GM12873 (cell line): Measurements from ENCODE around the gene PPEF2.

ENCODE experiments used
- TF ChIP-seq, protein P1 (sequence below): IDR thresholded peaks from 2 replicates; pipeline ENCODE4 v1.5.1; 2012; ENCODE audit warnings: low read depth, mild to moderate bottlenecking, moderate library complexity, low read length, control low read depth; ENCODE audit not compliant: insufficient read depth; ENCODE audit errors: missing control alignments

PPEF2 gene

DNA sequence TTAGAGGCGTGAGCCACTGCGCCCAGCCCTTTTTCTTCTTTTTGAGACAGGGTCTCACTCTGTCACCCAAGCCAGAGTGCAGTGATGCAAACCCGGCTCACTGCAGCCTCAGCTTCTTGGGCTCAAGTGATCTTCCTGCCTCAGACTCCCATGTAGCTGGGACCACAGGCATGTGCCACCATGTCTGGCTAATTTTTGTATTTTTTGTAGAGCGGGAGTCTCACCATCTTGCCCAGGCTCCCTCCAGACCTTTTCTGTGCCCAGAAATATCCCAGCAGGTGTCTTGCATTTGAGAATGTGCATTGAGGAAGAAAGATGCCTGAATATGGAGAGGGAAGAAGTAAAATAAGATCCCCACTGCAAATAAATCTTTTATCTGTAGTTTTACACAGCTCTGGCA, 58.7 kb downstream of the PPEF2 start:
- TF ChIP-seq, protein P1, sequence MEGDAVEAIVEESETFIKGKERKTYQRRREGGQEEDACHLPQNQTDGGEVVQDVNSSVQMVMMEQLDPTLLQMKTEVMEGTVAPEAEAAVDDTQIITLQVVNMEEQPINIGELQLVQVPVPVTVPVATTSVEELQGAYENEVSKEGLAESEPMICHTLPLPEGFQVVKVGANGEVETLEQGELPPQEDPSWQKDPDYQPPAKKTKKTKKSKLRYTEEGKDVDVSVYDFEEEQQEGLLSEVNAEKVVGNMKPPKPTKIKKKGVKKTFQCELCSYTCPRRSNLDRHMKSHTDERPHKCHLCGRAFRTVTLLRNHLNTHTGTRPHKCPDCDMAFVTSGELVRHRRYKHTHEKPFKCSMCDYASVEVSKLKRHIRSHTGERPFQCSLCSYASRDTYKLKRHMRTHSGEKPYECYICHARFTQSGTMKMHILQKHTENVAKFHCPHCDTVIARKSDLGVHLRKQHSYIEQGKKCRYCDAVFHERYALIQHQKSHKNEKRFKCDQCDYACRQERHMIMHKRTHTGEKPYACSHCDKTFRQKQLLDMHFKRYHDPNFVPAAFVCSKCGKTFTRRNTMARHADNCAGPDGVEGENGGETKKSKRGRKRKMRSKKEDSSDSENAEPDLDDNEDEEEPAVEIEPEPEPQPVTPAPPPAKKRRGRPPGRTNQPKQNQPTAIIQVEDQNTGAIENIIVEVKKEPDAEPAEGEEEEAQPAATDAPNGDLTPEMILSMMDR, result no peak

DNA sequence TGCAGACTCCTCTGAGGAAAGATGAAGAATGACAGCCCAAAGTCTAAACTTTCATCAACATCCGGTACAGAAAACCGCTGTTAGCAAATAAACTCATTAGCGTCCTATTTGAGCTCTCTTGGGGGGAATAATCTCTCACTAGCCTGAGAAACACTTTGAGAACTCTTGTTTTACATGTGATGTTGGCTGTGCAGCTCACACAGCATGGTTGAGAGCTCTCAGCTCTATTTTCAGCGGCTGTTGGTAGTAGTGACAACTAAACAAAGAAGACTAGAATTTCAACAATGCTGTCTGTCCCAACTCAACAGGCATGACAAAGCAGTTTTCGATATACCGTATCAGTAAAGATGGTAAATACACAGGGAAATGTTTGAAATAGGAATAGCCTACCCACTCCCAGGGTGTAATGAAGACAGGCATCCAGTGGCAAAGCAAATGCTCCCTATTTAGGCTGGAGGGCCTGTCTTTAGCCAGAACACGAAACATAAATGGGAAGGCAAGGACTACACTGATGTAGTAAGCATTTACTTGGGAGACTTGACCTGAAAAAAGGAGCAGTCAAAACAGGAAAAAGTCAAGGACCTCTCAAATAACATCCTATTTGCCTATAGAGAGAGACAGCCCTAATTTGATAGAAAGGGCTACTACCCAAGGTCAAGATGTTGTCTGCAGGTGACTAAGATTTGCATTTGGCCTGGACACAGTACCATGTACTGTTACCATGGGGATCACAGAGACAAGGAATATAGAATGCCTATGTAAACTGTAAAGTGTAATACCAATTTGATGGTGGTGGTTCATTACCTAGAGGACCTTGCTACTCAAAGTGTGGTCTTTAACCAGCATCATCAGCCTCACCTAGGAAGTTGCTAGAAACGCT, 60.4 kb downstream of the PPEF2 start:
- TF ChIP-seq, protein P1, result no peak

DNA sequence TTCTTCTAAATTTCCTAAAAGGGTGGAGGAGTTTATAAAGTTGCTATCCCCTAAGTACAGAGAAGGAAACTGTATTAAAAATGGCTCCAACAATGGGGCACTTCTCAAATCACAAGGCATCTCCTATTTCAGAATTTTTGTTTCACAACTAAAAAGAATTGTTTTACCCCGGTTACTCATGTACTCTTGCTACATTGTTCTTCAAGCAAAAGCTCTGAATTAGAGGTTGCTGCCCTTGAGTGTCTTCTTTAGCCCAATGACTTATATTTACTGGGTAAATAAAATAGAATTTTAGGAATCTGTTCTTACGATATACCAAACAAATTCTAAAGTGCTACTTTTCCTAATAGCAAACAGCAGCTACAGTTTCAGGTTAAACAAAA, 67.5 kb downstream of the PPEF2 start:
- TF ChIP-seq, protein P1, result no peak

DNA sequence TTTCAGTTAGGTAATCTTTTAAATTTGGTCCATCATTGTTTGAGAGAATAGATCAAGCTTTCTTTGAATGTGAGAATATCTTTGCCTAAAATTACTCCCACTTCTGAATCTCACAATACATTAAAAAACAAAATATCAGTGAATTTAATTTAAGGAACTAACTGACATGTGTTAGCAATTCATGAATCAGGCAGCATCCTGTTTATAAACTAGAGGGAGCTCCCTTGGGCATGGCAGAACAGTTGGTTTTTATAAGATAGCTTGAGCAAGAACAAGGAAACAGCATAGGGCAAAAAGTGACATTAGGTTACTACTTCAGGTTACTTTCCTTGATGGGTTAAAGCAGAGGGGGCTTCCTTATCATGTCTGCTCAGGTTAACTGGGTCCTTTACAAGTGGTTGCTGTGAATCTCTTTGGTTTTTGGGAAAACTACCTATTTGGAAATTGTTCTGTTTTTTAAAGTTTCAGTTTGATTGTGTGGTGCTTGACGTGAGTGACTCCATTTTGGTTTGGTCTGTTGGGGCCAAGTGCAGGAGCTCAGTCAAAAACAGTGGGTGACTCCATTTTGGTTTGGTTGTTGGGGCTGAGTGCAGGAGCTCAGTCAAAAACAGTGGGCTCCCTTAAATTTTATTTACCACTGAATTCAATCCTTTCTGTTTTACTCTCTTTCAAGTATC, 68.0 kb downstream of the PPEF2 start:
- TF ChIP-seq, protein P1, result no peak

DNA sequence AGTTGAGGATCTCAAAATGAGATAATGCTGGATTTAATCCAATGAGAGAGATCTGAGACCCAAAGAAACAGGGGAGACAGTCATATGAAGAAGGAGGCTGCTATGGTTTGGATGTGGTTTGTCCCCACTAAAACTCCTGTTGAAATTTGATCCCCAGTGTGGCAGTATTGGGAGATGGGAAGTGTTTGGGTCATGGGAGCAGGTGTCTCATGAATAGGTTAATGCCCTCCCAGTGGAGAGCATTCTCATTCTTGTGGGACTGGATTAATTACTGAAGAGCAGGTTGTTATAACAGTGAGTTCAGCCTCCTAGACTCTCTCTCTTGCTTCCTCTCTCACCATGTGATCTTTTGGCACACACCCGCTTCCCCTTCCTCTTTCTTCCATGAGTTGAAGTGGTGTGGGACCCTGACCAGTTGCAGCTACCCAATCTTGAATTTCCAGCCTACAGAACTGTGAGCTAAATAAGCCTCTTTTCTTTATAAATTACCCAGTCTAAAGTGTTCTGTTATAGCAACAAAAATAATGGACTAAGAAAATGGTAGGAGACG, 70.3 kb downstream of the PPEF2 start:
- TF ChIP-seq, protein P1, result no peak

DNA sequence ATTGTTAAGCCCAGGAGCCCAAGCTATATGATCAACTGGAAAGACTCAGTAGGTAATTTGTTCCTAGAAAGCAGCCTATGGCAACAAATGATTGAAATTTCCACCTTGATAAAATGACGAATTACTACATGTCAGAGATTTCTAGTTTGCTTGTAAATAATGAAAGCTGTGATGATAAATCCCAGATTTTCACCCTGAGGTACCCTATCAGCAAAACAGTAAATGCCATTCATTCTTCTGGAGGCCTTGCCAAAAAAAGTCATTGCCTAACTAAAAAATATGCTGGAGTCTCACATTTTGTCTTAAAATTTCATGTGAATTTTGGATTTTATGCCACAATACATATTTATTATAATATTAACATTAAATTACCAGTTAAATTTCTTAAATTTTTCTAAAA, 71.3 kb downstream of the PPEF2 start:
- TF ChIP-seq, protein P1, result no peak

DNA sequence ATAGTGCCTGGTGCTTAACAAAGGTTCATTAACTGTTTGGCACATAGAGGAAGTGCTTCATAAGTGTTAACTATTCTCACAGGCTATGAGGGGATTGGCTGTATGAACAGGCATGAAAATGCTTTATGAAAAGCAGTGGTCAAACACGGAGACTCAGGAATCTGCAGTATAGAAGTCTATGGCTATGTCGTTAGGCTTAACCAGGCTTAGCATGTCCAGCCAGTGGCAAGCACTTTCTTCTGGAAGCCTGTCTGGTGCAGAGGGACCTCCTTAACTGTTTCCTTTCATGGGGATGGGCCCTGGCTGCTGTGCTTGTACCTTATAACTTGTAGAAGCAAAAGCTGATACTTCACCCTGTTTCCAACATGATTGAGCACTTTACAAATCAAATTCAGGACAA, 78.4 kb downstream of the PPEF2 start:
- TF ChIP-seq, protein P1, result no peak
